NT2/D1 (cell line): Measurements from ENCODE around the gene PCSK4.

Experiments
- YY1 ChIP-seq: IDR thresholded peaks from 2 replicates; pipeline ENCODE4 v1.6.1; 2011; ENCODE audit not compliant: insufficient read length, insufficient read depth
- ZNF274 ChIP-seq: IDR thresholded peaks from 2 replicates; pipeline ENCODE4 v1.6.1; 2011; ENCODE audit warnings: mild to moderate bottlenecking, low read depth, low read length

DNA sequence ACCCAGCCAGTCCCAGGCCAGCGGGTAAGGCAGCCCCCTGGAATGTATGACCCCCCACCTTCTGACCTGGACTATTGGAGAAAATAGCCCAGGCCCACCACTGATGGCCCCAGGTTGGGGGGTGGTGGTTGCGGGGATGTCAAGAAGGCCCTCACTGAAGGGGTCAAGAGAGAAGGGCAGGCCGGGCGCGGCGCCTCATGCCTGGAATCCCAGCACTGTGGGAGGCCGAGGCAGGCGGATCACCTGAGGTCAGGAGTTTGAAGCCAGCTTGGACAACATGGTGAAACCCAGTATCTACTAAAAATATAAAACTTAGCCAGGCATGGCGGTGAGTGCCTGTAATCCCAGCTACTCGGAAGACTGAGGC, 24.1 kb upstream of the PCSK4 start:
- no peak for TF ChIP-seq YY1
- TF ChIP-seq ZNF274, result no peak
